HG02571 (cell line): Measurements from ENCODE around the gene ANKZF1.

ENCODE experiments used
- ATAC-seq: cut with Tn5 transposase; IDR thresholded peaks from one replicate; pipeline ENCODE4 v1.9.1; 2021; ENCODE audit warnings: mild to moderate bottlenecking, moderate library complexity; ENCODE audit not compliant: unreplicated experiment

Gene ANKZF1

DNA sequence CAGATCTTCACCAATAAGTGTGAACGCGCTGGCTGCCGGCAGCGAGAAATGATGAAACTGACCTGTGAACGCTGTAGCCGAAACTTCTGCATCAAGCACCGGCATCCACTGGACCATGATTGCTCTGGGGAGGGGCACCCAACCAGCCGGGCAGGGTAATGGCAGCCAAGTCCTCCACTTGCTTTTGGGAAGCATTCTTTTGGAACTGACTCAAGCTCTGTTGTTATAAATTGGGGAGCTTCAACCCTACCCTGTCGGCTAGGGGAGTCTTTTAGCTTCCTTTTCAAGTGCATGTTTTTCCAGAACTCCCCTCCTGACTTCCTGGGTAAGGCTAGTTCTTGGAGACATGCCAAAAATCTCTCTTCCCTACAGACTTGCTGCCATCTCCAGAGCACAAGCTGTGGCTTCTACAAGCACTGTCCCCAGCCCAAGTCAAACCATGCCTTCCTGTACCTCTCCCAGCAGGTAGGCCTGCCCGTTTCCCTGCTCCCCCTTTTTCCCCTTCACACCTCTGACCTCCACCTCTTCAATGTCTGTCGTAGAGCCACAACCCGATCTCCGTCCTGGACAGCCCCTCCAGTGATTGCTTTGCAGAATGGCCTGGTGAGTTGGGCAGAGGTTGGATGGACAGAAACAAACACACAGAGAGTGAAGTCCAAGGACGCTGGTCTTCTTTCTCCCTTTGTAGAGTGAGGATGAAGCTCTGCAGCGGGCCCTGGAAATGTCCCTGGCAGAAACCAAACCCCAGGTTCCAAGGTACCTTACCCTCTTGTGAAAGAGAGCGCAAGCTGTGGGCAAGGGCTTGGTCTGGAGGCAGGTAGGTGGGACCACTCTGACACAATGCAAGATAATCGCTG, 21.5 kb upstream of the ANKZF1 start:
- no peak for ATAC-seq

DNA sequence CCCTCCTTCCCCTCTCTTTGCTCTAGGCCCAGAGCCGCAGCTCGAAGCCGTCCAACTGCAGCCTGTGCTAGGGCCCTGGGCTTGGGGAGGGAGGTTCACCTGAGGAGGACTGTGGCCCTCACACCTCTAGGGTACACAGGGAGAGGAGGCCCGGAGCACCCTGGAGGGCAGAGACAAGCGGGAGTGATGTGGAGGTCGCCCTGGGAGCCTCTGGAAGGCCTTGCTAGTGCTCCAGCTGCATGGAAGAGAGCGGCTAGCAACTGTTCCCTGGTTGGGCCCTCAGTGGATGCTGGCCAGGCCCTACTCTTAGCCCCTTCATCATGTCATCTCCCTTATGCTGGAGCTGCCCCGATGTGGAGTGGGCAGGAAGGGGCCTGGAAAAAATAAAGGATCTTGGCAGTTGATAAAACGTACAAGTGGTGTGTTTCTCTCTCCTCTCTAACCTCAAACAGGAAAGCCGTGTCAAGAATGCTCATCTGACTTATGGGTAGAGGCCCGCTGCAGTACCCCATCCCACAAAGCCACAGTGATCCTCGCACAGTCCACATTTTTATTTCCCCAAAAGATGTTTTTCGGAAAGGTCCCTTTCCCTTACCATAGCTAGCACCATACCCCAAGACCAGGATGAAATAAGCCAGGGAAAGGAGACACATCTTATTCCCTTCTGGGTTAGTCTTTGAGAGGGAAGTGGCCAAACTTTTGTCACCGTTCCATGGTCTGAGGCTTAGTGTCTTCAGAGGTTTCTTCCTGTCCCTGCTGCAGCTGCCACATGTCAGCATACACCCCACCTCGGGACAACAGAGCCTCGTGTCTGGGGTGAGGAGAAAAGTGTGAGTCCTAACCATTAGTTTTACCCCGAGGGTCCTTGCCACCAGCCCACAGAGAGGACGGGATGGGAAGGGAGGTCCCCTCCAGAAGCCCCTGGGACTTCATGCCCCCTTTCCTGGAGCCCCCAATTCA, 20.1 kb upstream of the ANKZF1 start:
- no peak for ATAC-seq

DNA sequence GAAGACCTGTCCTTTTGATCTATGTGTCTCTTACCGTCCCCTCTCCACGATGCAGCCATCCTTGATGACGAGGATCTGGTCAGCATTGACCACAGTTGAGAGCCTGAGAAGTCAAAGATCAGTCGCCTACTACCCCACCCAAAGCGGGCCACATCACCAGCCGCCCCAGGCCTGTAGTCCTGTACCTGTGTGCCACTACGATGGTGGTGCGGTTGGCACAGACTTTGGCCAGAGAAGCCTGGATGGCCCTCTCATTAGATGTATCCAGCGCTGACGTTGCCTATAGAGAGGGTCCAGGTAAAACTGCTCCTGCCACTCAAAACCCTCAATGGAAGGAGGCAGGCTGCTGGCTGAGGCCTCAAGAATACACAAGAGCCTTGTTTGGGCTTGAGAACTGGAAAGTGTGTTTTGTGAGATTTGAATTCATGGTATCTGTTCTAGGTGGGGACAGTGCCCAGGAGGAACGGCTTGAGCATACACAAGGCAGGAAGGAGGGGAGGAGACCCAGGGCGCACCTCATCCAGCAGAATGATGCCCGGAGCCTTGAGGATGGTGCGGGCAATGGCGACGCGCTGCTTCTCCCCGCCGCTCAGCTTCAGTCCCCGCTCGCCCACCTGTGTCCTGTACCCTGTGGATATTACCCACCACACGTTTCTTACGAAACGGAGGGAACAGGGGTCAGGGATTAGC, 19.3 kb upstream of the ANKZF1 start:
- ATAC-seq = no peak

DNA sequence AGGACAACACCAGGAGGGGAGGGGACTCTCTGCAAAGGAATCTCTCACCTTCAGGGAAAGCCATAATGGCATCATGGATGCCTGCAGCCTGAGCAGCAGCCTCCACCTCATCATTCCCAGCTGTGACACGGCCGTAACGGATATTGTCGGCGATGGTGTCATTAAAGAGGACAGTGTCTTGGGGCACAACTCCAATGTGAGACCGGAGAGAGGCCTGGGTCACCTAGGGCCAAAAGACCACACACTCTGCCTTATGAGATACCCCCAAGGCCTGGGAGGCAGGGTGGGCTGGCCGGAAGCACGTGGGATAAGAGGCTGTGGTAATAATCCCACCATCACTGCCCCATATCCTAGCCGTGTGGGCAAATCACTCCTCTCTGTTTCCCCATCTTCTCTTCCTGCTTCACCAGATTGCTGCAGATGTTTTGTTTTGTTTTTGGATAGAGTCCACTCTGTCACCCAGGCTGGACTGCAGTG, 18.7 kb upstream of the ANKZF1 start:
- no peak for ATAC-seq

DNA sequence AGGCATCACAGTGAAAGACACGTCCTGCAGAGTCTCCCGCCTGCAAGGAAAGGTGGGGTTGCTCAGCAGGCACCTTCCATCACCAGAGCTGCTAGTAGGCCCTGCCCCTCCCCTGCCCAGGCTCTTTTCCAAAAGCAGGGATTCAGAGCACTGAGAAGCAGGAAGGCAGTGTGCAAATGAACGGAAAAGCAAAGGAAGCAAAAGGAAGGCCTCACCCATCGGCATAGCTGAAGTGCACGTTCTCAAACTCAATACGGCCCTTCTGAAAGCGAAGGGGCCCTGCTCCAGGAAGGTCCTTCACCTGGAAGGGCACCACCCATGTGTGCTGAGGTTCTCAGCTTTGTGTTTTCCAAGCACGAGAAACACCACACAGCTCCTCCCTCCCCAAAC, 16.6 kb upstream of the ANKZF1 start:
- ATAC-seq = no peak

DNA sequence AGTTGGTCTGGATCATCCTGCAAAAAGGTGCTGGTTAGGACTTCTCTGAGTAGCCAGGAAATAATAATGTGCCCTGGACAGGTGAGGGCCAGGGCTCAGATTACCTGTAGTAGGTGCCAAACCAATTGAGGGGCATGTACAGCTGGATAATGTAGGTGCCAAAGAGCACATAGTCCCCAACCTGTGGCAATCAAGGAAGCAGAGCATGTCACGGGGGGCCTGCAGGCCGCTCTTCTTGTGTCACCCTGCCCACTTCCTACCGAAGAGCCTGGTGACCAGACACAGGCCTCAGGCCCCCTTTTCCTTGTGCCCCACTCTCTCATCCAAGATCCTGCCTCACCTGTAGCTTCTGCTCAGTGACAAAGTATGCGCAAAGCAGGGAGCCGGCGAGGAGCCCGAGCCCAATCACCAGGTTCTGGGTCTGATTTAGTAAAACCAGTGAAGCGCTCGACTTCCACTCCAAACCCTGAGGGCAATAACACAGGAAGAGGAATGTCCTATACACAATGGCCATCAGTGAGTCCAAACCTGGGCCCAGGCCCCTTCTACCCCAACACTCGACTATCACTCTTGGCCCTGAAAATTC, 16.0 kb upstream of the ANKZF1 start:
- no peak for ATAC-seq

DNA sequence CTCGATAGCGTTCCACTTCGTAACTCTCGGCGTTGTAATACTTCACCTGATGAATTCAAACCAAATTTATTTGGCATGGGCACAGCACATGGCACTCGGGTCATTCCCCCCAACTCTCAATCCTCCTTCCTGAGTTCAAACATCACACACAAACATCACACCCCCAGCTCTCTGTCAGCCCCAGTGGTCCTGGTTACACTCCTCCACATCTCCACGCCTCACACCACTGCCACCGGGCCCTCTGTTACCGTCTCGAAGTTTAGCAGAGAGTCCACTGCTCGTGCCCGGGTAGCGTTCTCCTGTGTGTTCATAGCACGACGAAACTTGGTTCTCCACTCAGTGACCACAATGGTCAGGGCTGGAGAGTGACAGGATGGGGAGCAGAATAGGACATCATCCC, 15.5 kb upstream of the ANKZF1 start:
- no peak for ATAC-seq

DNA sequence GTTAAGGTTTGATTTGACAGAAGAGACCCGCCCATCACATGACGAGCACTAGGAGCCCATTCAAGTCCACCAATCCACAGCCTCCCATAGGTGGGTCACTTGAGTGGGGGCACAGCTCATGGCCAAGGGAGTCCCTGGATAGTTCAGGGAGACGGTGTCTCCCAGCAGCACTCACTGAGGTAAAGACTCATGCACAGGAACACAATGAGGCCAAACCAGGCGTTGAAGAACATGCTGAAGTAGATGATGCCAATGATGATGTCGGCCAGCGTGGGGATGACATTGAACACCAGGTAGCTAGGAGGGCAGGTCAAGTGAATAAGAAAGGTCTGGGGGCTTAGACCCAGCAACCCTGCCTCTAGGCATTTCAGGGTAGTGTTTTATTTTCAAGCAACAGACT, 14.8 kb upstream of the ANKZF1 start:
- ATAC-seq = no peak

DNA sequence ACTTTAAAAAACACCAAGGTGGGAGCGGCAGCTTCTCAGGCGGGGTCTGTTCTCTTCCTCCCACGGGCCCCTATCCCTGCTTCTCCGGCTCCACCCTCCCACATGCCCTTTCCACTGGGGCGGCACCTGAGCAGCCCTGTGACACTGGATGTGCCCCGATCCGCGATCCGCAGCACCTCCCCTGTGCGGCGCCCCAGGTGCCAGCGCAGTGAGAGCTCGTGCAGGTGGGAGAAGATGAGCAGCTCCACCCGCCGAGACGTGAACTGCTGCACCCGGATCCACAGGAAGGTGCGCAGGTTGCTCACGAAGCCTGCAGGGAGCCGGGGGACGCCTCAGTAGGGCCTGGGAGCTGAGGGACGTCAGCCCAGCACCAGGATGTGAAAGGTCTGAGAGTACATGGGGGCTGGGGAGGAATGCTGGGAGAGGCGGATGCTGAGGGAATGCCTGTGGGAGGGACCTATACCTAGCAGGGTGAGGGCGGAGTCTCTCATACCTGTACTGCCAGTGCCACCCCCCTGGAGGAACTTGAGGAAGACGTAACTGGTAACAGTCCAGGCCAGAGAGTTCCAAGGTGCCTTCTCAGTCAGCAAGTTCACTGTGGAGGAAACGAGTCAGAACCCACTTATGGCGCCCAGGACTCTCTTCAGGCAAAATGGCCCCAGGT, 13.6 kb upstream of the ANKZF1 start:
- ATAC-seq = no peak

DNA sequence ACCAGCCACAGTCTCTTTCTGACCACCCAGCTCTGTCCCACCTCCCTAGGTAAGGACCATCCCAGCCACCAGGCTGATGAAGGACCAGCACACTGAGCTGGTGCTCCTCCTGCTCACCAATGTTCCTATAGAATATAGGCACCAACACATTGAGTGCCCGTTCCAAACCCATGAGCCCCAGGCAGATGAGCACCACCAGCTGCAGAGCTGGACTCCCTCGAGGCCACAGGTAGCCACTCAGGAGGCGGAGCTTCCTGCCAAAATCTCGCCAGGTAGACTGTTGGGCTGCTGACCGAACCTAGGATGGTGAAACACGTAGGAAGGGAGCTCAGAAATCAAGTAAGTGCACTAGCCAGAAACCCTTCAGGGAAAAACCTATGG, 13.1 kb upstream of the ANKZF1 start:
- ATAC-seq = no peak

DNA sequence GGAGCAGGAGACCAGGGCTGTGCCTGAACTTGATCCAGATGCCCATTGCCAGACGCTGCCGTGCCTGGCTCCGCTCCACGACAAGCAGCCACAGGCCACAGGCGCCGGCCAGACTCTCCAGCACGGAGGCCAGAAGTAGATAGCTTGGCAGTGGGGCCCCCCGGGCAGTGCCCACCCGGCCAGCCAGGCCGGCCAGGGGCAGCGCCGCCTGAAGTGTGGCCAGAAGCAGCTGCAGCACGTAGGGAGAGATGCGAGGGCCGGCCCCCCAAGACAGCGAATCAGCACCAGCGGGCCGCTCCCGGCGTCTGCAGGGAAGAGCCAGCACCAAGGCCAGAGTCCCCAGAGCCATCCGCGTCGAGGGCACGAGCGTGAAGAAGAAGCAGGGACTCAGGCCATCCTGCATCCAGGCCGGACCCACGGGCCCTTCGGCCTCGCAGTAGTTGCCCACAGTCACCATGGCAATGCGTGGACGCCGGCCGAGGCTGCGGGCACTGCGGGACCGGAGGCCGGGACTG, 11.3 kb upstream of the ANKZF1 start:
- peak; percentile 26 for ATAC-seq

DNA sequence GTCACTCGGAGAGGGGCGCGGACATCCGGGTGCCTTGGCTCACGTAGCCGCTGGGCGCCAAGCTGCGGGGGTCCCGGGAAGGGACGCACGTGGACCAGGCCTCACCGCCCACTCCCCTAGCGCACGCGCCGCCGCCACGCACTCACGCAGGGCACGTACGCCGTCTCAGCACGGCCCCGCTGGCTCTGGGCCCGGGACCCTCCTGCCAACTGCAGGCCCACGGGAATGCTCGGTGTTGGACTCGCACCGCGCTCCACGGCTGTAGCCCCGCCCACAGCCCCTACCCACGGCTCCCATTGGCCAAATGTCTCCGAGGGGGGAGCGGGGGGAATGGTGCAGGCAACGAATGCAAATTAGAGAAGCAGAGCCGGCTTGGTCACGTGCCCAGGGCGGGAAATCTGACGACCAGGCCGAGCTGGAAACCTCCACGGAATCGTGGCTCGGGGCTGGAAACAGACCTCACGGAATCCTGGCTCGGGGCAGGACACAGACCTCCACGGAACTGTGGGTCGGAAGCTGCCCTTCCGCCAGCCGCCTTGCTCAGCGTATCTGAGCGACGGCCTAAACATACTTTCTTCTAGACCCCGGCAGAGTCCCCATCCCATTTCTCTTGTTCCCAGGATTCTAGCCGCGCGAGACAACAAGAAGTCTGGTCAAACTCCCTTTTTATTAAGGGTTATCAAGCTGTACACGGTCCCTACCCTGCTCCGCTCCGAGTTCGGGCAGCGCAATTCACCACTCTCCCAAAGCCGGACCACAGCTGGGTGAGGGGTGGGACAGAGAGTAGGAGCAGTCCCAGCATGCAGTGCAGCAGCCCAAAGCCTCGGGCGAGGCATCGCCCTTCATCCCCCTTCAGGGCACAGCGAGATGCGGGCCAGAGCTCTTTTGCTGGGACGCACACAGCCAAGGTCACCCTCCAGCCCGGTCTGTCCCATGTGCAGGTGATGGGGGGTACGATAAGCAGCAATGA, 10.6 kb upstream of the ANKZF1 start, which contains the start of gene ABCB6:
ABCB6 (minus strand) TSS at position 227 of the 970 bp plus-strand sequence. CDS start 285 bp downstream, outside the sequence.
- peak; percentile 69 for ATAC-seq

DNA sequence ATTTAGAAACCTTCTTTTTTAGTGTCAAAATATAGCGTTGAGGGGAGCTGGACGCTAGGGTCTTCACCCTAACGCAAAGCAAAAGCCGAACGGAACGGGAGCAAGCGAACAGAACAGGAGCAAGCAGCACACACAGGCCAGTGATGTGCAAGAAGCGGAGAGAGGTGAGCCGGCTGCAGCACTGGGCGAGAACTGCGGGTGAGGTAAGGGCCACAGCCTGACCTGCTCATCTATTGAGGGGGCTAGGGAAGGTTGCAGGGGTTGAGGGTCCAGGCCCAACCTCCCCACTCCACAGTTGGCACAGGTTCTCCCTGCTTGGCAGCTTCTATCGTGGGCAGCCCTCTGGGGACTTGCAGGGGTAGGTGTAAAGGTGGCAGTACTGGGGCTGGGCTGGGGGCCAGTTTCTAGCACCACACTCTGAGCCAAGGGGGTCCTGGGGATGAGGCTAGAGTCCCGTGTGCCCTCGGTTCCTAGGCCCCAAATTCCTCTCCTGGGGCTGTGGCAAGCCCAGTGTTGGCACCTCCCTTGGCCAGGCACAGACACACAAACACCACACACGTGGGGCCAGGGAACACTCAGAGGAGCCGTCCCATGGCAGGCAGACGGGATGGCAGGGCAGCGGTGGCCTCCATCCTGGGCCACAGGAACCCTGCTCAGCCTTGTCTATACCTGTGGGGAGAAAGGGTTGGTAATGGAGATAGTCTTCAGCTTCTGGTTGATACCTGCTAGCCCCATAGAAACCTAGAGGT, 9.6 kb upstream of the ANKZF1 start:
- no peak for ATAC-seq

DNA sequence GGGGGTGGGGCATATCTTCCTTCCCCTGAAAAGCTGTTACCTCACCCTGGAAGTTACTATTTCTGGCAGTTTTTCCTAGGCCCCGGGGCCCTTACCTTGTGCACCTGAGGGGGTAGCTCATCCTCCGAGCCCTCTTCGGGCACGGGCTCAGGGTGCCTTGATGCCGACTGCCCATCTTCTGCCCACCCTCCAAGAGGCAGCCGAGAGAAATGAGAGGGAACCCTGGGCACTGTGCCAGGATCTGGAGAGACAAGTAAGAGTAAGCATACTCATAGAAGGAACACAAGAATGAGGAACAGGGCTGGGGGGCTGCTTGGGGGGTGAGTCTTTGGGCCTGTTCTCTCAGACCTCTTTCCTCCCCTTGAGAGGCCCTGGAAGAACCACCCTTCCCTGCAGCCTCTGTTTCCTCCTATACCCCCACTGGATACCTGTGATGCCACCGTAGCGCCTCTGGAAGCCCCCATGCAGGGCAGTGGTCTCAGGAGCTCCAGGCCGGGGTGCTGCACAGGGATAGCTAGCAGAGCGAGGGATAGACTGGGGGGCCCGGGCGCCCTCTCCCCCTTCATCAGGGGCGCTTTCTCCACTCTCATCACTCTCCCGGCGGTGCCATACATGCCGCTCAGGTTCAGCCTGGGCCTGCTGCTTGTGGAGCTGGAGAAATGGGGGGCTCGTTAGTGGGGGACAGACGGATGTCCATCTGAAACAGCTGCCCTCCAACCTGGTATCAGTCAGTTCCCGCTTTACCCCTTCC, 8.8 kb upstream of the ANKZF1 start:
- no peak for ATAC-seq

DNA sequence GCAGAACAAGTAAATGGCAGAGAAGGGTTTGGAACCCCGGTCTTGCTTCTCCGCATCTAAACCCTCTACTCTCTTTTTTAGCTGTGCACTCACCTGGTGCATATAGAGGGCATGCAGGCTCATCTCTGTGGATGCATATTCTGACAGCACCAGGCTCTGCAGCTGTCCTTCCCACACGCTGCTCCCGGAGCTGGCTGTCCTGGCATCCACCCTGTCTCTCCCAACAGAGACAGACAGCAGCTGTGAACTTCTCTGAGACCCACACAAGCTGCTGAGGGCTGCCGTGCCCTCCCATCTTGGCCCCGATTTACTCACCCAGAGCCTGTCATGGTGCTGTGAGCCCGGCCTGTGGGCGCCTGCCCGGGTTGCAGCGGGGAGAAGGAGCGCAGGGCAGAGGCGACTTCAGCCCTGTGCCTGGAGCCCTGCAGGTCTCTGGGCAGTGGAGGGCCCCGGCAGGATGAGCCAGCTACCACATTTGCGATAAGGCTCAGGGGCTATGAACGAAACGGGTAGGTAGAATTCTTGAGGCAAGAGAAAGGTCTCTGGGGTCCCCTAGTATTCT, 7.6 kb upstream of the ANKZF1 start:
- ATAC-seq = no peak

DNA sequence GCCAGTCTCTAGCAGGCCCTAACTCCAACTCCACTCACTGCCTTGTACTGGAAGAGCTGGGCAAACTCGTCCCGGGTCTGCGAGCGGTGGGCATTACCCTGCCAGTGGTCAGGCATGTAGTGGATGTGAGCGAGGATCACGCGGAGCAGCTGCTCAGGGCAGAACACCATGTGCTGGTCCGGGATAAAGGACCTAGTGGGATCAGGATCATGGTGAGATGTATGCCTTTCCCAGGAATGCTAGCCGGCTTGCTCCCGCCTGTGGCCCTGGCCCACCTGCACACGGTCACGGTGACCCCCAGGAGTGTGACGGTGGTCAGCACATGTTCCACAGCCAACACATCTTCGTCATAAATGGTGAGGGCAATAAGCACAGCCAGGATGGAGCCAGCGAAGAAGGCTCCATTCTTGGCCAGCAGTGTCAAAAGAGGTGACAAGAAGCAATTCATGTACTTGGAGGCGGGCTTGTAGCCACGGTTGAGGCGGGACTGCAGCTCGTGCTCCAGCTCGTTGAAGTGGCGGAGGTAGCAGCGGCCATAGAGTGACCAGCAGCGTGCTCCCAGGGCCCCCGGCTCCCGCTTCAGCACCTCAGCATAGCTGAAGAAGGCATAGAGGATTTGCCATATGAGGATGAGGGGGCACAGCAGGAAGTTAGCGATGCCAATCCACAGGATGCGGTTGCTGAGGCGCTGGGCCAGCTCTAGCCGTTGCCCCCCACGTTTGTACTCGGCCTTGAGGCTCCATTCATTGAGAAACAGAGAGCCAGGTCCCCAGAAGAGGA, 5.6 kb upstream of the ANKZF1 start:
- no peak for ATAC-seq
